Glomerular visceral epithelial cell (primary cell): ENCODE results near the gene NSA2.
"Not testable (repeated sequence)": the region's sequence is repeated elsewhere in the genome, so short reads cannot be mapped to it uniquely, and the experiment has no call there.

ENCODE experiments used
- DNase-seq: peaks from one replicate; pipeline ENCODE4 v3.0.0-alpha.2; 2016; ENCODE audit errors: extremely low spot score

The NSA2 gene

DNA sequence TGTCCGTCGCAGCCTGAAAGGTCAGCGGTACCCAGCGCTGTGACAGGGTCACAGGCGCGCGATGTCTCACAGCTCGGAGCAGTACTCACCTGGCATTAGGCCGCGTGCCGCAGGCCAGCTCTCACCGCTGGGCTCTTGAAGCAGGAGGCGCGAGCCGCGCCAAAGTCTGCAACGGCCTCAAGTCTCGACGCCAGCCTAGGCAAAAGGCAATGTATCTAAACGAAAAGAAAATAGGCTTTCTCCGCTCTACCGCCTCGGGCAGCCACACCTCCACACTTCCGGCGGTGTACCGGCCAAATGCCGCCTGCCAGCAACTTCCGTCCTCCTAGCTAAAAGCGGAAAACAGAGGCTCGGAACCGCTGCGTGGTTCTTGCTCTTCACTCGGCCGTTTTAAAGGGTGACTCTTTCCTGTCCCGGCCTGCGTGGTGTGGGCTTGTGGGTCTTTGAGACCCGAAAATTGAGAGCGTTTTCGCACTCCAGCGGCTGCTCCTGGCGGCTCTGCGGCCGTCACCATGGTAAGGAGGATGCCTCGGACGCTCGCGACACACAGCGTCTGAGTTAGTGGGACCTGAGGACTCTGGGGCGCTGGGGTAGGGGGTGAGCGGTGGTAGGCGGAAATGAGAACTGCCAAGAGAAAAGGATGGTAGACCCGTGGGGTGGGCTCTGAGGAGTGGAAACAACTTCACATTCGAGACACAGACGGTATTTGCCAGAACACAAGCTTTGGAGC lies at the start of gene NSA2, which contains the start of gene GFM2:
Gene NSA2, plus strand, starts transcription at position 401 of the 730 bp plus-strand sequence. Its CDS starts 112 bp downstream, at position 513.
Gene GFM2, minus strand, starts transcription at position 269 of the 730 bp plus-strand sequence. CDS start 3,375 bp downstream, outside the sequence.
- peak; percentile 94 for DNase-seq

DNA sequence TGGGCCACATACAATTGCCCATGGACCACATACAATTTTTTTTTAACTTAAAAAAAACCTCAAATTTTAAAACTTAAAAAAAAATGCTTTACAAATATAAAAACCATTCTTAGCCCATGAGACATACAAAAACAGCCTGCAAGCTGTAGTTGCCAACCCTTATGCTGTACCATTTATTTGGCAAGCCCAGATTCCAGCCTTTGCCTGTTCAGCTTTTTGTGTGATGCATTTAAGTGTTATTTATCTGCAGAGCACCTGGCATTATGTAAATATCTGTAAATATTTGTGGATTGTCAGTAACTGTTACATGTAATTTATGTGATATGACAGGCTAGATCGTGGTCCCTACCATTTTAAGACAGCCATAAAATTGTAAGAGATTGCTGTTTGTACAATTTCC lies 49.5 kb upstream of the NSA2 start:
- DNase-seq = no peak

DNA sequence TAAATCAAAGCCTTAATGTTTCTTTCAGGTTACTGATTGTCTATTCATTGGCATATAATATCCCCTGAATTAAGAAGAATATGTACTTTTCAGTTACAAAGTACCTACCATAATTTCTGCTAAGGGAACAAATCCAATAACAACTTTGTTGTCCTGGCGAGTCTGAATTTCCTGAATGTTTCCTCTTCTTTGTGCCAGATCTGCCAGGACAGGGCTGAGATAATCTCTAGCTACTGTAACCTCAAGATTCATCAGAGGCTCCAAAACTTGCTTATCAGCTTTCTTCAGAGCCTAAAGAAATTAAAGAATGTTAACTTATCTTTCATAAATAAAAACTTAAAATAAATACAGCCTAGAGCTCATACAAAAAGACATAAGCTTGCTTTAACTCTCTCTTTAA lies 44.8 kb upstream of the NSA2 start:
- DNase-seq = no peak

DNA sequence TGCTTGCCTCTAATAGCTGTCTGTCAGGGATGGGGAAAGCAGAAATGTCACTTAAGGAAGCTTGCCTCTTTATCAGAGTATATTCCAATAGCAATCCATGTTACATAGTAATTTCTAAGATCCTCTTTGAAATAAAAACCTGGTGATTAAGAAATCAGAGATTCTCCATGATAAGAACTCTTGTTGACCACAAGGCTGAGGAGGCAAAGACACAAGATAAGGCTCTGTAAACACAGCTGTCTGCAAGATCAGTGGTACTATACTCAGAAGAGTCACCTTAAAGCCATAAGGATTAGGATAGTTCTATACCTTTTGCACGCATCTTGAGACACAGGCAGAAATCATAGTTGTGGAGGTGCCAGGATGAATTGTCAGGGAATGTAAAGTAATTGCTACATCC lies 41.7 kb upstream of the NSA2 start:
- DNase-seq = no peak

DNA sequence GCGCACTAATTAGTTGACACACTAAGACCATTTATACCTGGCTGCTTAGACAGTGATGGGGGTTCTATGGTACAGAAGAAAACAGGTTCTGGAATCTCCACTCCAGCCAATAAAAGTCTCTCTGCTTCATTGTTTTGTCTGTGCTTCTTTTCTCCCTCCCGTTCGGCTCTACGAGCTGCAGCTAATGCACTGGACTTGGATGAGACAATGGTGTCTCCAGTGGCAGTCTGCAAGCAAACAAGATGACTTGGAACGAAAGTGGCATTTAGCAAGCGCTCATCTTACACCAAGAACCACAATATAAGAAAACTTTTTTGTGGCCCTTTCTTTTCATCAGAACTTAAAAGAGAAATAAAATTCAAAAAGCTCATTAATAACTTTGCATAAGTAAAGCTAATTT lies 30.3 kb upstream of the NSA2 start:
- DNase-seq = no peak

DNA sequence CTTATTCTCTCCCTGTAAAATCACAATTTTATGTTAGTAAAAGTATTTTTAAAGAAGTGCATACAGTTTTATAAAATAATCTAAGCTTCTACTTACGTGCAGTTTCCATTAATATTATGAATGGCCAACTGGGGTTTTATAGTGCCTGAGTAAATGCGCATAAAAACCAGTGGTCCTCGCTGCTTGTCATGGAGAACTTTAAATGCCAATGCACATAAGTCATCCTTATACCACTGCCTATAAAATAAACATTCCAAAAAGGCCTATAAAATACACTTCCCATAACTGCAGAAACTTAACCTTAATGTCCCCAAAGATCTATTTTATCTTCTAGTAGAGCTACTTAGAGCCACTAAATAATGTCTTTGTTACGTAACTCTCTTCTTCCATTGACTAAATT lies 28.6 kb upstream of the NSA2 start:
- DNase-seq = no peak

DNA sequence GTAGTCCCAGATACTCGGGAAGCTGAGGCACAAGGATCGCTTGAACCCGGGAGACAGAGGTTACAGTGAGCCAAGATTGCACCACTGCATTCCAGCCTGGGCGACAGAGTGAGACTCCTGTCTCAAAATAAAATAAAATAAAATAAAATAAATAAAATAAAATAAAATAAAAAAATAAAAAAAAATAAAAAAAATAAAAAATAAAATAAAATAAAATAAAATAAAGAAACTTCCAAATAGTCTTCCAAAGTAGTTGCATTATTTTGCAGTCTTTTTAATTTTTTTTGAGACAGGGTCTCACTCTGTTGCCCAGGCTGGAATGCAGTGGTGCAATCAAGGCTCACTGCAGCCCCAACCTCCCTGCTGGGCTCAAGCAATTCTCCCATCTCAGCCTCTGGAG lies 18.3 kb upstream of the NSA2 start:
- DNase-seq = not testable (repeated sequence)

DNA sequence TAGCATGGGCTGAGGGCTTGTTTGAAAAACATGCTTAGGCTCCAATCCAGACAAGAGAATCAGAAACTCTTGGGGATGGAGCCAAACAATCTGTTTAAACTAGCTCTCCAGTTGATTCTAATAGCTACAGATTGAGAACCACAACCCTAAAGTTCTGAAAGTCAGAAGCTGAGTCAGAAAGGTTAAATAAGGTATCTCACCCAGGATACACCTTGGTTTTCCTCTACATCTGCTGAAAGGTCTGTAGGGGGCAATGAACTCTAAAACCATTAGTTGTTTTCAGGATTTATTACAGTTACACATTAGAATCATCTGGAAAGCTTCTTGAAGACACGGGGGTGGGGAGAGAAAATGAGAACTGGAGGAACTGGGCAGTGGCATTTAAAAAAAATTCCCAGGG lies 5.8 kb upstream of the NSA2 start:
- DNase-seq = peak; percentile 54

DNA sequence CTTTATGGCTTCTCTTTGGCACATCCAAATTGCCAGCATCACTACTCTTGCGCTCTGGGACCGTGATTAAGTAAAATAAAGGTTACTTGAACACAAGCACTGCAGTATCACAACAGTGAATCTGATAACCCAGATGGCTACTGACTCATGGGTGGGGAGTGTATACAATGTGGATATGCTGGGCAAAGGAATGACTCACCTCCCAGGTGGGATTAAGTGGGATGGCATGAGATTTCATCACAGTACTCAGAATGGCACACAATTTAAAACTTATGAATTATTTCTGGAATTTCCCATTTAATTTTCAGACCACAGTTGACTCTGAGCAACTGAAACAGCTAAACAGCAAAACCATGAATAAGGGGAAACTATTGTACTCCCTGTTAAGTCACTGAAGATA lies 4.5 kb upstream of the NSA2 start:
- DNase-seq = peak; percentile 93

DNA sequence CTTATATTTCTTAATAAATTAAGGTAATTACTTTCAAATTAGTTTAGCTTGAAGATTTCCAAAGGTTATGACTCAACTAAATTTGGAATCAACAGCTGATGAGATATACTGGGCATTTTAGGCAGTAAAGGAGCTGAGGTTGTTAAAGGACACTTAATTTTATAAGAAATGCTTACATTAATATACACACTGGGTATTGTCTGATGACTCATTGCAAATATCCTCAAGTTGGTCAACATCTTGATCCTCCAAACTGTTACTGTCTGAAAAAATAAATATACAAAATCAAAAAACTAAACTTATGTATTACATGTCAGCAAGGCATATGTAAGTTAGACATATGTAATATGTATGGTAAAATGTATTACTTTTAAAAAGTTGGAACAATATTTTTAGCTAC lies 3.5 kb upstream of the NSA2 start:
- no peak for DNase-seq

DNA sequence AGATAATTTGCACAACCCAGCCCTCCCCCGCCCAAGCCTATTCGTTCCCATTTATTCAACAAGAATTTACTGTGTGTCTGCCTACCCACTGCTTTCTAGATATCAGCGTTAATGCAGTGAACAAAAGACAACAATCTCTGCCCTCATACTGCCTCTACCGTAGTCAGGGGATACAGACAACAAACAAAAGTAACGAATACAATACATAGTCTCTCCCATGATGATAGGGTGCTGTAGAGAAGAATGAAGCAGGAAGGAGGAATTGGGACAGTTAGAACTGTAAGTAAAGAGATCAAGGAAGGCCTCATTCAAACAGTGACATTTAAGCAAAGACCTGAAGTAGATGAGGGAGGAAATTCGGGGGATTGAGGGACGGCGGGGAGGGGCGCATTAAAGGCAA lies 1.8 kb upstream of the NSA2 start:
- peak; percentile 23 for DNase-seq

DNA sequence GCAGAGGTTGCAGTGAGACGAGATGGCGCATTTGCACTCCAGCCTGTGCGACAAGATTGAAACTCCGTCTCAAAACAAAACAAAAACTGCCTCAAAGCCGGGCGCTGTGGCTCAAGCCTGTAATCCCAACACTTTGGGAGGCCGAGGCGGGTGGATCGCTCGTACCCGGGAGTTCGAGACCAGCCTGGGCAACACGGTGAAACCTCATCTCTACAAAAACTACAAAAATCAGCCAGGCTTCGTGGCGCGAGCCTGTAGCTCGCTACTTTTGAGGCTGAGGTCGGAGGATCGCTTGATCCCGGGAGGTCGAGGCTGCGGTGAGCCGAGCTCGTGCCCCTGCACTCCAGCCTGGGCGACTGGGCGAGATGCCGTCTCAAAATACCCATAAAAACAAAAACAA lies 1.1 kb upstream of the NSA2 start:
- DNase-seq = no peak

DNA sequence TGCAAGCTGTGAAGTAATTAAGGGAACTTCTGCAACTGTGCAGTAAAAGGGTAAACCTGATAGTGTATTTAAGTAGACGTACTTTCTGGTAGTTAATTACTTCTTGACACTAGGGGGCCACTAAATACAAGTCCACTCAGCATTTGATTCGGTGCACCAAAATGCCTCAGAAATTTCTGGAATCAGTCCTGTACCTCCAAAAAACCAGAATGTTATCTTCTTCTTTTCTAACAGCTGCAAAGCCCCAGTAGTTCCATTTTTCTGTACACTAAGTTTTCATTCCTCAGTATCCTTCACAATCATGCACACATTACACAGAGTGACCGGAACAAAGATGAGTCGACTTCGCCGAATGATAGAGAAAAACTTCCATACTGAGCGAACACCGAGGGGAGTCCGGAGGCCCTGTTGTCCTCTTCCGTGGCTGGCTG lies 616 bp upstream of the NSA2 start:
- DNase-seq = peak; percentile 30

DNA sequence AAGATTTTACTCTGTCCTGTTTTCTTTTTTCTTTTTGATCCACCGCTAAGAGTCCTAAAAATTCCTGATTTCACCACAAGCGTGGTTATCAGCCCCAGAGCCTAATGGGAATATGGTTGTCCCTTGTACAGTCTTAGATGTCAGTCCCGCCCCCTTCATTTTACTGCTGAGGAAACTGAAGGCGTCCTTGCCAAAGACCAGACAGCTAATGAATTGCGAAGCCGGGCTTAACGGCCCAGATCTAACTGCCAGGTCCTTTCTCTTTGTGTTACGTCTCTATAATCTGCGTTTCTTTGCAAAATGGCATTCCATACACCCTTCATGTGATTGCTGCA lies 497 bp downstream of the NSA2 start:
- peak; percentile 41 for DNase-seq

DNA sequence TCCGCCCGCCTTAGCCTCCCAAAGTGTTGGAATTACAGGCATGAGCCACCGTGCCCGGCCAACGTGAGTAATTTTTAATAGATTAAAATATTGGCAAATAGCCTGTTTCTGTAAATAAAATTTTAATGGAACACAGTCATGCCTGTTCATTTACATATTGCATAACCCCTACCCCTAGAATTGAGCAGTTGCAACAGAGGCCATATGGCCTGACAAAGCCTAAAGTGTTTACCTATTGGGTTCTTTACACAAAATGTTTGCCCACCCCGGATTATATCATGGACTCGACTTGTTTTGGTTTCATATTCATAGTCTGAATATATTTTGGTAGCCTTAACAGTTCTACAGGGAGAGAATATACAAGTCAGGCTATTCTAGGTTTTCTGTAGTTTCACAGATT lies 5.3 kb downstream of the NSA2 start:
- no peak for DNase-seq

DNA sequence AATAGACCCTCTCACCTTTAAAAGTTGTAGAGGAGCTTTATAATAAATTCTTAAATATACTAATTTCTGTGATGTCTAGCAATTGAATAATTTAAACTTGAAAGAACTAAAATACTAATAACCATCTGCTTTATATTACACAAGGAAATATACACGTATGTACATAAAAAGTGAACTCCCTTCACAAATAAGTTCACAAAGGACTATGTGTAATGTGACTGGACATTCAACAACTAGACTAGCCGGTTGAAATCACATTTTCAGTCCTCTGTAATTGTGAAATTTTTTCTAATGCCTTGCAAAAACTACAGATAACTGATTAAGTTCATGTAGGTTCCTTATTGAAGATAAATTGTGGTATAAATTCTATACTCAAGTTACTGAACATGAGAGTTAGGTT lies 11.6 kb downstream of the NSA2 start:
- DNase-seq = no peak

DNA sequence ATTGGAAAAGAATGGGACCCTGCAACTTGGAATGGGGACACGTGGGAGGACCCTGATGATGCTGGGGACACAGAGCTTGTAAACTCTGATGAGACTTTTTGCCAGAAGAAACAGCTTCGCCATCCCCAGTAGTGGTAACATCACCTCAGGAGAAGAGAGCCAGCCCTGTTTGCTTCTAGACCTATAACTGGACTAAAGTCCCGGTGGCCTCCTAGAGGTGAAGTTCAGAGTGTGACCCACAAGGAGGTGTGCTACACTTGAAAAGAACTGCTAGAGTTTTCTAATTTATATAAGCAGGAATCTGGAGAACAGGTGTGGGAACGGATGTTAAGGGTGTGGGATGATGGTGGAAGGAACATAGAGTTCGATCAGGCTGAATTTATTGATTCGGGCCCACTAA lies 19.8 kb downstream of the NSA2 start:
- DNase-seq = no peak

DNA sequence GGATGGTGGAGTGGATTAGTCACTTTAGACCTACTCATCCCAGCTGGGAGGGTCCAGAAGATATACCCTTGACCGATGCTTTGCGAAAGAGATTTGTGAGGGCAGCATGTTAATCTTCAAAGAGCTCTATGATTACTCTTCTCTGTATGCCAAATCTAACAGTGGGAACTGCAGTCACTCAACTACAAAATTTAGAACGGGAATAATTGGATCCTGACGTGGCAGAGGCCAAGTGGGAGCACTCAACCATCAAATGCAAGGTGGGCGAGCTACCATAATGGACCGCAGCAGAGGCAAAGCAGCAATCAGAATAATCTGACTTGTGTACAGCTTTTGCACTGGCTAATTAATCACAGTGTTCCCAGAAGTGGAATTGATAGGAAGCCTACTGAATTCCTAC lies 20.4 kb downstream of the NSA2 start:
- no peak for DNase-seq

DNA sequence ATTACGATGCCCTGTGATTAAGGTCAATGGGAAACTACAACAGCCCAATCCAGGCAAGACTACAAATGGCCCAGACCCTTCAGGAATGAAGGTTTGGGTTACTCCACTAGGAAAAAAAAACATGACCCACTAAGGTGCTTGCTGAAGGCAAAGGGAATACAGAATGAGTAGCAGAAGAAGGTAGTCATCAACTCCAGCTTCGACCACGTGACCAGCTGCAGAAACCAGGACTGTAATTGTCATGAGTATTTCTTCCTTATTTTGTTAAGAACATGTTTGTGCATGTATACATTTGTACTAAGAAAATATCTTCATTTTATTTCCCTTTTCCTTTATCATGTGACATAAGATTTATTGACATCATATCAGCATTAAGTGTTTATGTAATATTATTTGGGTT lies 24.6 kb downstream of the NSA2 start:
- not testable (repeated sequence) for DNase-seq

DNA sequence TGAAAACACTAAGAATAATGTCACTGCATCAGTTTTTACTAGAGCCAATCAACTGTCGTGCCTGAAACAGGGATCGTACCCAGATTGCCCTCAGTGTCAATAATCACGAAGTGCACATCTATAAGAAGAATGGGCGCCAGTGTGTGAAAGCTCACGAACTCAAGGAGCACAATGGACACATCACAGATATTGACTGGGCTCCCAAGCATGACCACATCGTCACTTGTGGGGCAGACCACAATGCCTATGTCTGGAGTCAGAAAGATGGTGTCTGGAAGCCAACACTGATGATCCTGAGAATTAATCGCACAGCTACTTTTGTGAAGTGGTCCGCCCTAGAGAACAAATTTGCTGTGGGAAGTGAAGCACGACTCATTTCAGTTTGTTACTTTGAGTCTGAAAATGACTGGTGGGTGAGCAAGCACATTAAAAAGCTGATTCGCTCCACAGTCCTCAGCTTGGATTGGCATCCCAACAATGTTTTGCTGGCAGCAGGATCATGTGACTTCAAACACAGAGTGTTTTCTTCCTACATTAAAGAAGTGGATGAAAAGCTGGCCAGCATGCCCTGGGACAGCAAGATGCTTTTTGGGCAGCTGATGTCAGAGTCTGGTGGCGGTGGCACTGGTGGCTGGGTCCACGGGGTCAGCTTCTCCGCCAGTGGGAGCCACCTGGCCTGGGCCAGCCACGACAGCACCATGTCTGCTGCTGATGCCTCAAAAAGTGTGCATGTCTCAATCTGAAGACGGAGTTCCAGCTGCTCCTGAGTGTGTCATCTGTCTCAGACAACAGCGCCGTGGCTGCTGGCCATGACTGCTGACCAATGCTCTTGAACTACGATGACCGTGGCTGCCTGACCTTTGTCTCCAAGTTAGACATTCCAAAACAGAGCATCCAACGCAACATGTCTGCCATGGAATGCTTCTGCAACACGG lies 32.2 kb downstream of the NSA2 start:
- peak; percentile 55 for DNase-seq

DNA sequence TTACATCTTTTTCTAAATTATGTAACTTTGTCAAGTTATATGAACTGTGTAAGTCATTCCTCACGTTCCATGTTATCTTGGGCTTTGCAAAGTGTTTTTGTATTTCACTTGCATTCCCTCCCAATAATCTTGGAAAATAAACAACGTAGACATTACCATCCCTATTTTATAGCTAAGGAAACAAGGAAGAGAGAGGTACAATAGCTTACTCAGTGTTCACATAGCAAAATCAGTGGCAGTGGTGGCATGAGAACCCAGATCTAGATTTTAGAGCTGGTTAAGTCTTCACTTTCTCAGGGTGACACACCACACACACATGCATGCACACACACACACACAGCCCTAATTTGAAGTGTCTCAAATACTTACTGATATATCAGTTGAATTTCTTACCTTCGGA lies 34.1 kb downstream of the NSA2 start:
- DNase-seq = no peak

DNA sequence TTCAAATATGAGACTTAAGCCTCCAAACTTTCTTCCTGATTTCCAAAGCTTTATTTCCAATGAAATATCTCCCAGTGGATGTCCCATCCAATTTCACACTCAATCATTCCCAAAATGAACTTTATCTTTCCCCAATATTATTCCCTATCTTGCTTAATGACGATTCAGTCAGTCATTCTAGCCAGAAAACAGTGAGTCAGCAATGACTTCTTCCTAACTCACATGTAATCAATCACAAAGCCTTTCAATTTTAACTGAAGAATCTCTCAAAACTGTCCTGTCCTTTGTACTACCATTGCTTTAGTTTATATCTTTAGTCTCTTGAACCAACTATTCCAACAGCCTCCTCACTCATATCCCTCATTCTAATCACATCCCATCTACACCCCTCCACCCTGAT lies 34.9 kb downstream of the NSA2 start:
- DNase-seq = no peak

DNA sequence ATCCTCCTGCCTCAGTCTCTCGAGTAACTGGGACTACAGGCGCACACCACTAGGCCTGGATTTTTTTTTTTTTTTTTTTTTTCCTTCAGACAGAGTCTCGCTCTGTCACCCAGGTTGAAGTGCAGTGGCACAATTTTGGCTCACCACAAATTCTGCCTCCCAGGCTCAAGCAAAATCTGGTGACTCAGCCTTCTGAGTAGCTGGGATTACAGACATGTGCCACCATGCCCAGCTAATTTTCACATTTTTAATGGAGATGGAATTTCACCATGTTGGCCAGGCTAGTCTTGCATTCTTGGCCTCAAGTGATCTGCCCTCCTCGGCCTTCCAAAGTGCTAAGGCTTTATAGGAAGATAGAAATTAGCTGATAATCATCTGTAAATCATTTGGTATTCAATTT lies 43.9 kb downstream of the NSA2 start:
- DNase-seq = peak; percentile 48
